RWPE1 (cell line): Measurements from ENCODE around the gene TTC22.

Source experiments
- CTCF ChIA-PET: fragments of 350-600 bp; sonication (Branson Sonifier 250); formaldehyde crosslinking; extraction: SDS; loops from one replicate; lab custom pipeline; 2021; lab: Yijun Ruan, JAX
- POLR2A ChIA-PET: fragments of 400-600 bp; formaldehyde crosslinking; extraction: SDS; loops from one replicate; lab custom pipeline; 2020; ENCODE audit warnings: antibody characterized with exemption; ENCODE audit not compliant: low non-redundant PET; lab: Yijun Ruan, JAX
- DNase-seq: peaks from one replicate; pipeline ENCODE4 v3.0.0; 2012; ENCODE audit warnings: low spot score
- H3K27ac ChIP-seq: fragments of 450-650 bp; 2 replicates; pipeline ENCODE4 v1.5.1; 2017
- TF ChIP-seq, protein P1 (sequence below): fragments of 450-650 bp; conservative IDR thresholded peaks from 2 replicates; pipeline ENCODE4 v1.5.1; 2017; ENCODE audit warnings: low read depth, mild to moderate bottlenecking

The TTC22 gene

DNA sequence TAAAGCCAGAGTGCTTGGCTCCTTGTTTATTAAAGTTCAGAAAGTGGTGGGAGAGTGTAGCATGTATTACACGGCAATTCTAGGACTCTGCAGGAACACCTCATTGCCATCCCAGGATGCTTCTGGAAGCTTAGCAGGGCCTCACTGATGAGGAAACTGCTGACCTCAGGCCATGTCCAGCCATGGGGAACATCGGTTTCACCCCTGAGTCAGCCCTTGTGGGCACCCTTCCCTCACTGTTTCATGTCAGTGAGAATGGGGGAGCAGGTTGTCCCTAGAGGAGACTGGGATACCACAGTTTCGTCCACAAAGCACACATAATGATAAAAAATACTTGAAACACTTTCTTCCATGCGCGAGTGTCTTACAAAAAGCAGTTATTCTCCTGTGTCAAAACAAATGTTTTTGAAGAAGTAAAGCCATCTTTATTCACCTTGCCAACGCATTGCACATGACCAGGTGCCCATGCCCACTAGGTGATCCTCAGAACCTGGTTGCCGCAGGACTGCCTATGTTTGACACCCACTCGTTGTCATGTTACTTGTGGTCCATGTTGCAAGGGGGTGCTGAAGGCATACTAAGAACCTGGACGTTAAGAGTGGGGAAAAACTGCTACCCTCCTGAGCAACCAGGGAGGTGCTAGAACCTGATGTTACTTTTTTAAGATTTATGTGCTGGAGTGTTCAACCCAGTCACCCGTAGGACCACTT lies 41.2 kb upstream of the TTC22 start:
- no peak overlapping the region for H3K27ac ChIP-seq
- ChIA-PET POLR2A (no interaction called here), CTCF (interaction anchor here (0.6 kb wide), 1 partner anchor 32 kb away, joined by 5 read pairs; no protein-coding TSS in a partner anchor)
- TF ChIP-seq, protein P1, sequence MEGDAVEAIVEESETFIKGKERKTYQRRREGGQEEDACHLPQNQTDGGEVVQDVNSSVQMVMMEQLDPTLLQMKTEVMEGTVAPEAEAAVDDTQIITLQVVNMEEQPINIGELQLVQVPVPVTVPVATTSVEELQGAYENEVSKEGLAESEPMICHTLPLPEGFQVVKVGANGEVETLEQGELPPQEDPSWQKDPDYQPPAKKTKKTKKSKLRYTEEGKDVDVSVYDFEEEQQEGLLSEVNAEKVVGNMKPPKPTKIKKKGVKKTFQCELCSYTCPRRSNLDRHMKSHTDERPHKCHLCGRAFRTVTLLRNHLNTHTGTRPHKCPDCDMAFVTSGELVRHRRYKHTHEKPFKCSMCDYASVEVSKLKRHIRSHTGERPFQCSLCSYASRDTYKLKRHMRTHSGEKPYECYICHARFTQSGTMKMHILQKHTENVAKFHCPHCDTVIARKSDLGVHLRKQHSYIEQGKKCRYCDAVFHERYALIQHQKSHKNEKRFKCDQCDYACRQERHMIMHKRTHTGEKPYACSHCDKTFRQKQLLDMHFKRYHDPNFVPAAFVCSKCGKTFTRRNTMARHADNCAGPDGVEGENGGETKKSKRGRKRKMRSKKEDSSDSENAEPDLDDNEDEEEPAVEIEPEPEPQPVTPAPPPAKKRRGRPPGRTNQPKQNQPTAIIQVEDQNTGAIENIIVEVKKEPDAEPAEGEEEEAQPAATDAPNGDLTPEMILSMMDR = no peak
- no peak for DNase-seq

DNA sequence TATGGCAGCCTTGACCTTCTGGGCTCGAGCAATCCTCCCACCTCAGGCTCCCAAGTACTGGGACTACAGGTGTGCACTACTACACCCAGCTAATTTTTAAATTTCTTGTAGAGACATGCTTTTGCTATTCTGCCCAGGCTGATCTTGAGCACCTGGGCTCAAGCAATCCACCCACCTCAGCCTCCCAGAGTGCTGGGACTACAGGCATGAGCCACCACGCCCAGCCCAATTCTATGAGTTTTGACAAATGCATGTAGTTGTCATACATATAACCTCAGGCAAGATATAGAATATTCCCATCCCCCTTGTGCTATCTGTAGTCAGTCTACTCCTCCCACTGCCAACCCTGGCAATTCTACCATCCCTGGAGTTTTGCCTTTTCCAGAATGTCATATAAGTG lies 38.7 kb upstream of the TTC22 start:
- TF ChIP-seq, protein P1 = no peak
- no peak for DNase-seq
- no peak overlapping the region for H3K27ac ChIP-seq
- CTCF ChIA-PET = interaction anchor here (0.6 kb wide), 1 partner anchor 1143 kb away, joined by 3 read pairs; no protein-coding TSS in a partner anchor
- POLR2A ChIA-PET = no interaction called here

GRCh38 chr1:54838565-54839180 lies 37.5 kb upstream of the TTC22 start:
- no peak for DNase-seq
- CTCF ChIA-PET = interaction anchor here (1.2 kb wide), 1 partner anchor 349 kb away, joined by 4 read pairs; no protein-coding TSS in a partner anchor
- TF ChIP-seq, protein P1 = no peak
- POLR2A ChIA-PET = no interaction called here
- no peak overlapping the region for H3K27ac ChIP-seq

DNA sequence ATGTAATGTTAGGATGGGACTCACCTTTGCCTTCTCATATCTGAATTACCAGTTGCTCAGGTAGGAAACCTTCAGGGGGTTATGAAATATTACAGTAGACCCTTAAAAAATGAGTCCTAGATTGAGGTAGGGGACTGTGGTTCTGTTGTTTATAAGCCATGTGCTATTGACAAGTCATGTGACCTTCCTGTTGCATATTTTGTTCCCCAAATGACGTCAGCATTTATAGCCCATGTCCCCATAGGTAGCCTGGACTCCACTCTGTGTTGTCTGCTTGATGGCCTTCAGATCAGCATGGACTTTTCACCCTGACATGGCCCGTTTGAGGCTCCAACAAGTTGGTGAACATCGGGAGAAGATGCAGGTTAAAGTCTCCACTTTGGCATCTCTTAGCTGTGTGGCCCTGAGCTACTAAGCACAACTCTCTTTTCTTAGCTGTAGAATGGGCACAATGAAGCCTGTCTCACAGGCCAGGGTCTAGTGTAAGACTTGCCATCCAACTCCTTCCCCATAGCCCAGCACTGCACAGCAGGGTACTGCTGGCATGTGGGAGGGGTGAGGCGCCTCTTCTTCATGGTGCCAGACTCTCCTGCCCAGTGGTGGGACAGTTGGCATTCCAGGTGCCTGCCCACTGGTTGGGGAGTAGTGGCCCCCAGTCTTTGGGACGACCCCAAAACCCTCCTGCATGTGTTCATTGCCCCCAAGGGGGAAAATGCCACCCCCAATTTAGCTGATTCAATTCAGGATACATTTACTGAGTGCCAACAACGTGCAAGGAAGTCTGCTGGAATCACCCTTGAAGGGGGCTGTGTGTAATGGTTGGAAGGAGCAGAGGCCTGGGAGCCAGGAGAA lies 36.1 kb upstream of the TTC22 start:
- TF ChIP-seq, protein P1 = no peak
- POLR2A ChIA-PET = no interaction called here
- H3K27ac ChIP-seq = no peak overlapping the region
- CTCF ChIA-PET = no interaction called here
- no peak for DNase-seq

- H3K27ac ChIP-seq = no peak overlapping the region
- DNase-seq = no peak
- TF ChIP-seq, protein P1 = no peak
- ChIA-PET CTCF (no interaction called here), POLR2A (no interaction called here)
These were observed 35.5 kb upstream of the TTC22 start for GRCh38 chr1:54836594-54836993.

DNA sequence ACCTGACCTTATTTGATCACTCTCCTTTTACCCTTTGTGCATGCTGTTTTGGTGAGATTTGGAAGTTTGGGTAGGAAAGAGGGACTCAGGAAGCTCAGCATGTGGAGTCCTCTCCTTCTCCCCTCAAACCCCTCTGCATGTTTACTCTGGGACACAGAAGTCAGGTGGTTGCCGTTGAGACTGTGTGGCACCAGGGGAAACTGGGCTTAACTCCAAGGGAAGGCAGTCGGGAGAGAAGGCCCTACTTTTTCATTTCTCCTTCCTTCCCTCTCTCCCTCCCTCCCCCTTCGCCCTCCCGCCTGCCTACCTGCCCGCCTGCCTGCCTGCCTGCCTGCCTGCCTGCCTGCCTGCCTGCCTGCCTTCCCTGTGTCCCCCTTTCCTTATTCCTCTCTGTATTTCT lies 34.8 kb upstream of the TTC22 start:
- TF ChIP-seq, protein P1 = no peak
- CTCF ChIA-PET = no interaction called here
- POLR2A ChIA-PET = no interaction called here
- no peak for DNase-seq
- H3K27ac ChIP-seq = no peak overlapping the region
